ENCODE results near the gene SUSD4. TPM values are rescaled to one million over a fixed set of nuclear protein-coding genes. Genes with fewer than 3 reads are reported as not detected.

The SUSD4 gene
- total and polyA plus RNA-seq, 2 of the 4 experiments (the other 2 are of a cell fraction) = 1.8 to 2.7 TPM

DNA sequence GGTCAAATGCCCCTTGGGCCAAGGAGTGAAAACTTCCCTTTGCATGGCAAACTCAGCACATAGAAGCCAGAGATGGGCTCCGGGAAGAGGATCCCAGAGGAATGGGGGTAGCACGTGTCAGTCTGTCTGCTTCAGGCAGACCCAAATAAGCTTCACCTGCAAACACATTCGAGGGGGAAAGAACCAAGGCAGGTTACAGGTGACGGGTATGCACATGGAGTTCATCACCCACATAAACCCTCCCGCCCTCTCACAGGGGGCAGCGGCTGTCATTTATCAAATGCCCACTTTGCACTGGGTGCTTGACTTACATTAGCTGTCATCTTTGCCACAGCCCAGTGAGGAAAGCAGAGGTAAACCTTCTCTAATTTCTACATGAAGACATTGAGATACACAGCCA is 147.9 kb downstream of the SUSD4 start:
- Histone ChIP-seq H4K91ac (ENCODE audit: insufficient read depth, low read depth, low read length) (no peak overlapping the region), H3K9me3 (ENCODE audit: control insufficient read depth, insufficient read depth, low read length) (peaks cover 11% of the 10 kb centered on the region), H4K8ac (ENCODE audit: low read depth in 2 of 2, low read length in 2 of 2) (no peak overlapping the region), H3K23ac (ENCODE audit: low read depth, low read length) (no peak overlapping the region), H3K4ac (ENCODE audit: low read depth, low read length) (no peak overlapping the region), H2BK15ac (ENCODE audit: low read depth, low read length) (no peak overlapping the region), H2AK9ac (replicated peaks; ENCODE audit: low read depth, low read length, poor library complexity) (no peak overlapping the region), H3K36me3 (ENCODE audit: control insufficient read depth, insufficient read depth, low read length) (no peaks in the 10 kb centered on the region), H3K18ac (ENCODE audit: low read depth, low read length) (no peak overlapping the region), H2AFZ (replicated peaks; ENCODE audit: low read length, poor library complexity) (no peak overlapping the region), H3K9me1 (ENCODE audit: insufficient read depth, low read length) (no peaks in the 10 kb centered on the region), H3K27me3 (ENCODE audit: control insufficient read depth, insufficient read depth, low read length) (peaks cover 17% of the 10 kb centered on the region), H3K56ac (ENCODE audit: extremely low read depth, insufficient read depth, low read length) (no peak overlapping the region), H2BK5ac (ENCODE audit: low read depth, low read length, poor library complexity, severe bottlenecking) (no peak overlapping the region), H2BK120ac (ENCODE audit: low read depth, low read length) (no peak overlapping the region), H2BK20ac (ENCODE audit: low read depth, low read length) (no peak overlapping the region), H3K14ac (replicated peaks; ENCODE audit: low read depth, low read length) (no peak overlapping the region), H3K79me1 (ENCODE audit: low read depth in 1 of 2, low read length in 2 of 2) (no peaks in the 10 kb centered on the region), H3K4me3 (ENCODE audit: insufficient read depth, low read depth, low read length) (no peak overlapping the region), H3K27ac (ENCODE audit: insufficient read depth, low read length) (no peak overlapping the region), H4K5ac (ENCODE audit: low read depth, low read length) (no peak overlapping the region), H3K9ac (ENCODE audit: low read depth, low read length) (no peak overlapping the region), H3K4me1 (ENCODE audit: control insufficient read depth, insufficient read depth, low read length) (no peaks in the 10 kb centered on the region), H4K20me1 (ENCODE audit: insufficient read depth, low read length) (no peaks in the 10 kb centered on the region), H2AK5ac (ENCODE audit: low read depth, low read length) (no peak overlapping the region), H3K4me2 (ENCODE audit: low read depth, low read length) (no peak overlapping the region)
- in situ Hi-C loops (cut with MboI; ENCODE audit: low sequenced_read_pairs) = no loop called here
- dilution Hi-C loops (cut with HindIII; ENCODE audit: low sequenced_read_pairs, unreplicated experiment) = no loop called here
- DNase-seq (no peak), ATAC-seq (ENCODE audit: low read depth) (no peak)
- ChIA-PET POLR2A (ENCODE audit: unreplicated experiment) (no interaction called here), CTCF (no interaction called here)
- no TSS peak for BruUV-seq (replicated peaks)
- intact Hi-C loops (cut with micrococcal nuclease) = no loop called here
- whole genome bisulfite sequencing, 2 experiments (ENCODE audit: extremely low coverage in 2 of 2, insufficient read length in 1 of 2) = no CpG with 5 or more reads among the region's 6 CpGs
- TF ChIP-seq RFX5 (IDR thresholded peaks at IDR 0.05; ENCODE audit: low read depth, low read length) = no peak
- TF ChIP-seq MXI1 (IDR thresholded peaks at IDR 0.05; ENCODE audit: borderline replicate concordance, low read depth, low read length) = no peak
- TF ChIP-seq CEBPB (IDR thresholded peaks at IDR 0.05; ENCODE audit: low read depth, low read length) = no peak
- TF ChIP-seq POLR2A (IDR thresholded peaks at IDR 0.05; ENCODE audit: low read depth, low read length) = no peak
- no peak for TF ChIP-seq MAZ (IDR thresholded peaks at IDR 0.05; ENCODE audit: borderline replicate concordance, low read depth, low read length)
- no peak for TF ChIP-seq NFE2L2 (IDR thresholded peaks at IDR 0.05; ENCODE audit: low read depth, low read length)
- no peak for TF ChIP-seq RCOR1 (IDR thresholded peaks at IDR 0.05; ENCODE audit: insufficient replicate concordance, low read length)
- TF ChIP-seq MAFK (IDR thresholded peaks at IDR 0.05; ENCODE audit: low read depth, low read length) = no peak
- TF ChIP-seq RAD21 (IDR thresholded peaks at IDR 0.05; ENCODE audit: low read length) = no peak
- no peak for TF ChIP-seq ELK1 (IDR thresholded peaks at IDR 0.05; ENCODE audit: borderline replicate concordance, low read depth, low read length)
